Nasal cavity respiratory epithelium epithelial cell of viscerocranial mucosa (primary cell): ENCODE results near the gene CD226. TPM values are rescaled to one million over a fixed set of nuclear protein-coding genes. Genes with fewer than 3 reads are reported as not detected.

Source experiments
- total RNA-seq: library from RNA; depleted of rRNA; stranded (reverse); fragments of >200 nt; gene quantifications from 2 replicates; pipeline ENCODE4 v1.2.3, GENCODE V29; 2014

Gene CD226
- 0.34 and 1.8 TPM in 2 replicates for total RNA-seq

DNA sequence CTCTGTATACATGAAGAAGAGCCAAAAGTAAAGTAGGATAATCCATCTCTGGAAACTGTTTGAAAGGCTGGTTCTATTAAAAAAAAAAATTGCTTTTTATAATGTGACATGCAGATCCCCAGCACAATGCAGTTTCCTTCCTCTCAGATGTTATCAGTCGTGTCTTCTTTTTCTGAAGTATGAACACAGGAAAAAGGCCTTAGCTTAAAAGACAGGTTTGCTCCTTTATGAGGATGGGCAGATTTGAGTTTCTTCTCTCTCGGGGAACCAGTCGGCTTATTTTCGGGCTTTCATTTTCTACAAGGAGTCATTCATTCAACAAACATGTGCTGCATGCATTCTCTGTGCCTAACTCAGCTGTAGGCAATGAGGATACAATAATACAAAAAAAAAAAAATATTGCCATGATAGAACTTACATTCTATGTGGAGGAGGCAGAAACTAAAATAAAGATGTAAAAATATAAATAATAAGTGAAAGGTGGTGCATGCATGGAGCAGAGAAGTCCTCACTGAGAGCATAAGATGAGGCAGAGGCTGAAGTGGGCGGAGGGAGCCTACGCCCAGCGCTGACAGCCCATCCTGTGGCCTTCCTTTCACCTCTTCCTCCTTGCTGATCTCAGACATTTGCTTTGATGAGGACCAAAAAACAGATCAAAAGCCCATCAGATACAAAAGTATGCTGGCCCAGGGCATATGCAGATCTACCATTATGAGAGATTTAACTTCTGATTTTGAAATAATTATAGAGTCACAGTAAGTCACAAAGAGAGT lies at the start of gene CD226:
Gene CD226 (minus strand): TSS at position 513 of the 773 bp plus-strand sequence. CDS start 467 bp downstream, at position 46.

